ENCODE results near the gene ZNF692. TPM values are rescaled to one million over a fixed set of nuclear protein-coding genes. Genes with fewer than 3 reads are reported as not detected.

ZNF692 gene
- total RNA-seq, 2 donors from 2014 or later = 65.0 to 99.7 TPM

- no peak overlapping the region for H3K4me3 ChIP-seq
- H3K4me1 ChIP-seq (replicated peaks) = no peaks in the 10 kb centered on the region
- no peaks in the 10 kb centered on the region for H3K27me3 ChIP-seq (replicated peaks; ENCODE audit: insufficient read depth)
- no peak for DNase-seq (ENCODE audit: low spot score)
- WGBS = 93% methylated on average over 76 of the region's 76 CpGs
- H3K27ac ChIP-seq = no peak overlapping the region
- intact Hi-C loops (cut with DNase I) = no loop called here
- TF ChIP-seq POLR2A (IDR thresholded peaks at IDR 0.05) (no peak), POLR2AphosphoS5 (IDR thresholded peaks at IDR 0.05) (no peak), CTCF (IDR thresholded peaks at IDR 0.05) (no peak)
- peaks cover 9 to 30% of the 10 kb centered on the region in 2 donors for H3K36me3 ChIP-seq
- H3K9me3 ChIP-seq = no peaks in the 10 kb centered on the region
Measured at GRCh38 chr1:248847181-248847955, 11.5 kb downstream of the ZNF692 start.

DNA sequence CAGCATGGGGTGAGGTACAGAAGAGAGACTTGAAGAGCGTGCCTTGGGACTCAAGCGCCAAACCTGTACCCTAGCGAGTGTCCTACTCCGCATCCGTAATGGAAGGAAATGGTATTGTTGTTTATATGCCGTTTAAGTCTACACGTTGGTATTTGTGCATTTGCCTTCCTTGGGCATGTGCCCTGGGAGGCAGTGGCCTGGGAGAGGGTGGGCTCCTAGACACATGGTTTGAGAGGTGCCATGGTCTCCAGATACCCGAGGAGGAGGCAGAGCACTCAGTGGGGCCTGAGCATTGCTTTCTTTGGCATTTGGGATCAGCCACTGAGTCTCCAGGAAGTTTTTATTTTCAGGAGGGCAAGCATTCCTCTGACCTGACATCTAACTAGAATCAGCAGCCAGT, 14.4 kb downstream of the ZNF692 start:
- DNase-seq (ENCODE audit: low spot score) = no peak
- Histone ChIP-seq H3K9me3 (no peaks in the 10 kb centered on the region), H3K4me3 (no peak overlapping the region), H3K4me1 (replicated peaks) (no peaks in the 10 kb centered on the region), H3K27me3 (replicated peaks; ENCODE audit: insufficient read depth) (no peaks in the 10 kb centered on the region), H3K27ac (no peak overlapping the region), H3K36me3 (peaks cover 9 to 30% of the 10 kb centered on the region in 2 donors)
- intact Hi-C loops (cut with DNase I) = no loop called here
- TF ChIP-seq POLR2AphosphoS5 (IDR thresholded peaks at IDR 0.05) = no peak
- TF ChIP-seq CTCF (IDR thresholded peaks at IDR 0.05) = no peak
- TF ChIP-seq POLR2A (IDR thresholded peaks at IDR 0.05) = no peak
- WGBS = 87% methylated on average over 8 of the region's 8 CpGs

DNA sequence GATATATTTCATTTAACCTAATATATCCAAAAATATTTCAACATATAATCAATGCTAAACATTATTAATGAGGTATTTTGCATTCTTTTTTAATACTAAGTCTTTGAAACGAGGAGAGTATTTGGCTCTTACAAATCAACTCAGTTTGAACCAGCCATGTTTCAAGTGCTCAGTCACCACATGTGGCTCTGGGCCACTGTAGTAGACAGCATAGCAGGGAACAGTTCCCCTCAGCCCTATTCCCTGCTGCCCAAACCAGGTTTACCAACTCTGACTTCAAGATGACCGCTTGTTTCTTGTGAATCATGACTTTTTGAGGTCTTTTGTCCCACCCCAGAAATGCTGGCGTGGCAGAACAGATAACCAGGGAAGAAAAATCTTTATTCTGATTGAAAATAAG, 15.2 kb downstream of the ZNF692 start:
- Histone ChIP-seq H3K27ac (no peak overlapping the region), H3K9me3 (no peaks in the 10 kb centered on the region), H3K4me3 (no peak overlapping the region), H3K27me3 (replicated peaks; ENCODE audit: insufficient read depth) (no peaks in the 10 kb centered on the region), H3K36me3 (peaks cover 9 to 30% of the 10 kb centered on the region in 2 donors), H3K4me1 (replicated peaks) (no peaks in the 10 kb centered on the region)
- WGBS = 90% methylated on average over 3 of the region's 3 CpGs
- DNase-seq (ENCODE audit: low spot score) = no peak
- TF ChIP-seq POLR2A (IDR thresholded peaks at IDR 0.05) (no peak), CTCF (IDR thresholded peaks at IDR 0.05) (no peak), POLR2AphosphoS5 (IDR thresholded peaks at IDR 0.05) (no peak)
- intact Hi-C loops (cut with DNase I) = no loop called here

DNA sequence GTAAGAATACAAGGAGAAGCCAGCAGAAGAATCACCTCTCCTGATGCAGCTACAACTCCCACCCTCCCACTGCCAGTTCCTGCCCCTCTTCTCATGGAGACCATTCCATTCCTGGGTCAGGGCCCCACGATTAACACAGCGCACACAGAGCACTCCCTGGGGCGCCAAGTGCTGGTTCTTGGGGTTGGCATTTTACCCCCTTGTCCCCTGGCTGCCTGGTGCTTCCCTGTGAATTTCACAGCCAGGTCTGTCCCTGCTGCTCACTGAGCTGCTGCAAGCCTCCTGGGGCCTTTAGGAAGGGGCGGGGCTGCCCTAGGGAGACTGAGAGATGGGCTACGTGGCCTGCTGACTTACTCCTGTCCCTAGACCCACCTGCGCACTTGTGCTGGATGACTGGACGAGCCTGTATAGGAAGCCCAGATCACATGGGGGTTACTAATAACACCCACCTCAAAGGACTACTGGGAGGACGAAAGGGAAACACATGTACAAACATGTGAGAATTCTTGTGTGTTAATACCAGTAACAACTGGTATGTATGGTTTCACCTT, 16.0 kb downstream of the ZNF692 start:
- no peak for DNase-seq (ENCODE audit: low spot score)
- no peaks in the 10 kb centered on the region for H3K27me3 ChIP-seq (replicated peaks; ENCODE audit: insufficient read depth)
- no peaks in the 10 kb centered on the region for H3K4me1 ChIP-seq (replicated peaks)
- no peak for TF ChIP-seq CTCF (IDR thresholded peaks at IDR 0.05)
- TF ChIP-seq POLR2AphosphoS5 (IDR thresholded peaks at IDR 0.05) = no peak
- TF ChIP-seq POLR2A (IDR thresholded peaks at IDR 0.05) = no peak
- H3K27ac ChIP-seq = no peak overlapping the region
- no peaks in the 10 kb centered on the region for H3K9me3 ChIP-seq
- 66% methylated on average over 8 of the region's 8 CpGs for WGBS
- peaks cover 9 to 23% of the 10 kb centered on the region in 2 donors for H3K36me3 ChIP-seq
- no peak overlapping the region for H3K4me3 ChIP-seq
- intact Hi-C loops (cut with DNase I) = no loop called here

Measured in prostate gland (tissue), 2 donors.